HUES6 (cell line): ENCODE measurements around the gene IFIT3.
"Not testable (repeated sequence)": the region's sequence is repeated elsewhere in the genome, so short reads cannot be mapped to it uniquely, and the experiment has no call there.

Experiments used
- H3K27ac ChIP-seq: 2 replicates; pipeline ENCODE4 v1.7.0; 2013; ENCODE audit warnings: low read depth, mild to moderate bottlenecking, low read length, inconsistent platforms
- H3K27me3 ChIP-seq: 2 replicates; pipeline ENCODE4 v1.6.1; 2013; ENCODE audit warnings: low read length; ENCODE audit not compliant: control insufficient read depth, insufficient read depth
- H3K36me3 ChIP-seq: 2 replicates; pipeline ENCODE4 v1.6.1; 2013; ENCODE audit warnings: low read length; ENCODE audit not compliant: control insufficient read depth, insufficient read depth
- H3K4me1 ChIP-seq: 2 replicates; pipeline ENCODE4 v1.6.1; 2013; ENCODE audit warnings: low read length; ENCODE audit not compliant: control insufficient read depth, insufficient read depth
- H3K4me3 ChIP-seq: 2 replicates; pipeline ENCODE4 v1.5.1; 2013; ENCODE audit warnings: low read depth, low read length
- H3K9ac ChIP-seq: one replicate; pipeline ENCODE4 v1.6.1; 2013; ENCODE audit warnings: mild to moderate bottlenecking, low read length
- H3K9me3 ChIP-seq: 2 replicates; pipeline ENCODE4 v1.6.1; 2013; ENCODE audit warnings: low read depth, low read length; ENCODE audit not compliant: control insufficient read depth, insufficient read depth

IFIT3 gene

GRCh38 chr10:89347701-89348457 lies 20.1 kb downstream of the IFIT3 start:
- H3K4me3 ChIP-seq, result no peak overlapping the region
- no peaks in the 10 kb centered on the region for H3K36me3 ChIP-seq
- H3K4me1 ChIP-seq, result peaks cover 63% of the 10 kb centered on the region
- H3K27ac ChIP-seq, result no peak overlapping the region
- H3K9me3 ChIP-seq, result no peaks in the 10 kb centered on the region
- H3K9ac ChIP-seq, result no peak overlapping the region
- no peaks in the 10 kb centered on the region for H3K27me3 ChIP-seq

GRCh38 chr10:89348481-89348880 lies 20.7 kb downstream of the IFIT3 start:
- H3K27ac ChIP-seq, result no peak overlapping the region

DNA sequence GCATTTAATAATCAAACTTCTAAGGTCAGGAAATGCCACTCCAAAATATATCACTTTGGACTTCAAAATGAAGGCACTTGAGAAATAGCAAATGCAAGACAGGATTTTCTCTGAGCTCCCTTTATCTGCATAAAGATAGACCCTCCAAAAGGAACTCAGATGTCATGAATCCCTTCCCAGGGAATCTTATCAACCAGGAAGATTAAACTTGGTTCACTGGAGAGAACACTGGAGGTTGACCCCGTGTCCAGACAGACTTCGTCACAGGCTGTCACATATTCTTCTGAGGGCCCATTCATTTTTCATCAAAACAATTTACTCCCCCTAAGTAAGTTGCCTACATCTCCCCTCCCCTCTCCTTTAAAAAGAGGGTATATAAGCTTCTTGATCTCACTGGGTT lies 21.2 kb downstream of the IFIT3 start:
- Histone ChIP-seq H3K36me3 (no peaks in the 10 kb centered on the region), H3K9ac (no peak overlapping the region), H3K4me3 (no peak overlapping the region), H3K27me3 (no peaks in the 10 kb centered on the region), H3K4me1 (peaks cover 59% of the 10 kb centered on the region), H3K27ac (no peak overlapping the region), H3K9me3 (no peaks in the 10 kb centered on the region)

More at GRCh38 chr10:89348481-89348880, 20.7 kb downstream of the IFIT3 start:
- Histone ChIP-seq H3K9me3 (no peaks in the 10 kb centered on the region), H3K4me3 (no peak overlapping the region), H3K27me3 (no peaks in the 10 kb centered on the region), H3K9ac (no peak overlapping the region), H3K36me3 (no peaks in the 10 kb centered on the region), H3K4me1 (peaks cover 59% of the 10 kb centered on the region)

DNA sequence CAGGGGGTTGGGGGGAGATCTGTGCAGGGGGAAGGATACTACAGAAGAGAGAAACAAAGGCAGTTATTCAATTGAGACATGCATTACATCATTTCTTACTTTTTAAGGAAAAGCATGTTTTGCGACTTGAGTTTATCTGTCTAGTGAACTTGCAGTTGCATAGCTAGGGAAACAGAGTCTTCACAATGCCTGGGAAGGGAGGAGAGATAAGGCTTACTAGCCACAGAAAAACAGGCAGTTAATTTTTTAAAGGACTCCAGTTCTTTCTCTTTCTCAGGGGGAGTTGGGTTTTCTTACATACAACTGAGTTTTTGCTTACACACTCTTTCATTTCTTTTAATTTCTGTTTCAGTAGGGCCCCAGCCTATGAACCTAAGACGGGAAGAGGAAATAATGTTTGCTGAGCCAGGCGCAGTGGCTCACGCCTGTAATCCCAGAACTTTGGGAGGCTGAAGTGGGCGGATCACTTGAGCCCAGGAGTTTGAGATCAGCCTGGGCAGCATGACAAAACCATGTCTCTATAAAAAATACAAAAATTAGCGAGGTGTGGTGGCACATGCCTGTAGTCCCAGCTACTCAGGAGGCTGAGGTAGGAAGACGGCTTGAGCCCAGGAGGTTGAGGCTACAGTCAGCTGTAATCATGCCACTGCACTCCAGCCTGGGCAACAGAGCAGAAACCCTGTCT lies 23.0 kb downstream of the IFIT3 start:
- H3K4me1 ChIP-seq, result peaks cover 56% of the 10 kb centered on the region
- H3K27ac ChIP-seq, H3K9ac ChIP-seq, H3K27me3 ChIP-seq, H3K9me3 ChIP-seq, H3K36me3 ChIP-seq, H3K4me3 ChIP-seq: not testable (repeated sequence)

DNA sequence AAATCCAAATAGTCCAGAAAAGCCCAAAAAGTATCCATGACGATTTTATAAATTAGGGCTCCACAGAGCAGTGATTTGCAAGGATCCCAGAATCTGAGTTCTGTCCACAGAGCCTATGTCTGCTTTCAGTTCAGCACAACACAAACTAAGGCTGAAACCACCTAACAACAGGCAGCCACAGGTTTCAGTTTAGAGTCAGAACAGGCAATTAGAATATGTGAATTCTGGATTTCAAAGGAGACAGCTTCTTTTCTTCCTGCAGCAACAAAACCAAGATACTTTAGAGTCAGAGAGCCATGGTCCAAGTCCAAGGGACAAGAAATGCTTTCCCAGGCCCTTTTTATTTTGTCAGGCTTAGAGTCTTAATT lies 23.6 kb downstream of the IFIT3 start:
- Histone ChIP-seq H3K4me1 (peaks cover 50% of the 10 kb centered on the region), H3K4me3 (no peak overlapping the region), H3K9me3 (peaks cover 2% of the 10 kb centered on the region), H3K27me3 (no peaks in the 10 kb centered on the region), H3K9ac (no peak overlapping the region), H3K27ac (no peak overlapping the region), H3K36me3 (no peaks in the 10 kb centered on the region)

GRCh38 chr10:89351780-89352597 lies 24.2 kb downstream of the IFIT3 start:
- Histone ChIP-seq H3K27me3 (no peaks in the 10 kb centered on the region), H3K4me1 (peaks cover 44% of the 10 kb centered on the region), H3K27ac (no peak overlapping the region), H3K9ac (no peak overlapping the region), H3K36me3 (no peaks in the 10 kb centered on the region), H3K9me3 (peaks cover 2% of the 10 kb centered on the region), H3K4me3 (no peak overlapping the region)

DNA sequence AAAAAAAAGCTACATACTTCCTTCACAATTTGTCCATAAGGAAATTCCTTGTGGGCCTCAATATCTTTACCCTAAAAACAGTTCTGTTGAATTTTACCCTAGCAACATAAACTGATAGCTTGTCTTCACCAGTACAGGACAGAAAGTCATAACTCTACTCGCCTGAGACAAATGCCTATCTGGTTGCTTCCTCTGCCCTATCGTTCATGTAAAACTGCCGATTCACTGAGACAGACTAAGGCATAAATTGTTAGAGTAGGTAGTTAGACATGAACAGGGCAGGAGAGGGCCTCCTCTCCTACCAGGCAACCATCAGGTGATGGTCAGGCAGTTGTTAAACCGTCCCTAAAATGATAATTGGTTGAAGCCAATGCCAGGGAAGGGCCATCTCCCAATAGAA lies 25.0 kb downstream of the IFIT3 start:
- Histone ChIP-seq H3K9ac (no peak overlapping the region), H3K9me3 (peaks cover 2% of the 10 kb centered on the region), H3K4me3 (no peak overlapping the region), H3K27me3 (no peaks in the 10 kb centered on the region), H3K4me1 (peaks cover 40% of the 10 kb centered on the region), H3K36me3 (no peaks in the 10 kb centered on the region), H3K27ac (no peak overlapping the region)

- Histone ChIP-seq H3K36me3 (no peaks in the 10 kb centered on the region), H3K4me3 (no peak overlapping the region), H3K9ac (no peak overlapping the region), H3K4me1 (peaks cover 21% of the 10 kb centered on the region), H3K9me3 (peaks cover 2% of the 10 kb centered on the region), H3K27ac (no peak overlapping the region), H3K27me3 (no peaks in the 10 kb centered on the region)
Measured at GRCh38 chr10:89355394-89355931, 27.7 kb downstream of the IFIT3 start.

DNA sequence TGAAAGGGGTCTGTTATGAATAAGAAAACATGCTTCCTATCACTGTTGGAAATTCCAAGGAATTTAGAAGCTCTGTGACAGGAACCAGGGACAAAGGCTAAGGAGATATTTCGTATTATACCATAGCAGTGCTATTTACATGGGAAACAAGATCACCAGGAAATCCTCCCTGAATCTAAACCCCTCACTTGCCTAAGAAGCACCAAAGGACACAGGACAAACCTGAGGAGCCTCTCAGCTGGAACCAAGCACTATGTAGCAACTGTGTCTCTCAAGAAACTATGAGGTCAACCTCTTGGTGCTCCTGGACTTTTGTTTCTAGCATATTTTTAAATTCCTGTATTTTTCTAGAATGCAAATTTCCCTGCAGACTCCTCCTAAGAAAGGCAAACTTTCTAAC lies 29.3 kb downstream of the IFIT3 start:
- no peak overlapping the region for H3K4me3 ChIP-seq
- H3K27ac ChIP-seq, result no peak overlapping the region
- no peaks in the 10 kb centered on the region for H3K36me3 ChIP-seq
- peaks cover 8% of the 10 kb centered on the region for H3K4me1 ChIP-seq
- no peak overlapping the region for H3K9ac ChIP-seq
- no peaks in the 10 kb centered on the region for H3K27me3 ChIP-seq
- H3K9me3 ChIP-seq, result peaks cover 2% of the 10 kb centered on the region

DNA sequence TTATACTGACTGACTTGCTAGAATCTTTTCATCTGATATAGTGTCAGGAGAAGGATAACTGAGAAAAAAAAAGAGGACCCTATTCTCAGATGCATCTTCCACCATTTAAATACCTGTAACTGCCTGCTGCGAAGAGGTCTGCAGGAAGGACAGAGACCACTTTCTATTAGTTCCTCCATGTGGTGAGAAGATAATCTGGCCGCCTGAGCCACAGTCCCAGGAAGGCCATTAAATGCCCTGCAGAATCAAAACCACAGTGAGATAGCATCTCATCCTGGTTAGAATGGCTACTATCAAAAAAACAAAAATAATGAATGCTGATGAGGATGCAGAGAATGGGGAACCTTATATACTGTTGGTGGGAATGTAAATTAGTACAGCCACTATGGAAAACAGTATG lies 30.2 kb downstream of the IFIT3 start:
- Histone ChIP-seq H3K9me3 (peaks cover 2% of the 10 kb centered on the region), H3K27ac (no peak overlapping the region), H3K27me3 (no peaks in the 10 kb centered on the region), H3K4me3 (no peak overlapping the region), H3K4me1 (peaks cover 4% of the 10 kb centered on the region), H3K36me3 (no peaks in the 10 kb centered on the region), H3K9ac (no peak overlapping the region)

DNA sequence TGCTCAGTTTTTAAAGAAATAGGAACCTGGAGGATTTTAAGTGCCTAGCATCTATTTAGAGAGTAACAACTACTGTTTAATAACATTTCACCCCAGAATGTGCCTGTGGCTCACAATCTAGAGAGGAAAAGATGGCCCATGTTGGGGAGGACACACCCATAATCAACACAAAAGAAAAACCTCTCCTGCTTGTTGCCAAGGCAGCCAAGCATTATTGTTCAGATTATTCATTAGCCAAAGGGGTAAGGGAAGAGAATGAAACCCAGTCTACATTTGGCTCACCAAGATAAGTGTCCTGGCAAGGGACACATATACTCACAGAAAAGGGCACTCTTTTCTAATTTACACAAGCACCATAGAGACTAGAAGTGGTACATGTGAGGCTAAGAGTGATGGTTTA lies 32.4 kb downstream of the IFIT3 start:
- Histone ChIP-seq H3K36me3 (no peaks in the 10 kb centered on the region), H3K4me3 (no peak overlapping the region), H3K4me1 (peaks cover 4% of the 10 kb centered on the region)

More for the DNA sequence above, 32.4 kb downstream of the IFIT3 start:
- H3K9me3 ChIP-seq, result peaks cover 2% of the 10 kb centered on the region
- no peaks in the 10 kb centered on the region for H3K27me3 ChIP-seq
- no peak overlapping the region for H3K9ac ChIP-seq
- H3K27ac ChIP-seq, result no peak overlapping the region
